ENCODE data around the gene EXOG. TPM values are rescaled to one million over a fixed set of nuclear protein-coding genes. Genes with fewer than 3 reads are reported as not detected.
A peak's percentile ranks its signal among the peaks of the same experiment; 100 is the strongest.

Gene EXOG
- 10 to 100 TPM; 20.9 to 21.3 TPM for total RNA-seq
- total RNA-seq, result 21.7 to 28.6 reads per million in 2 donors

- peak within 1 kb of the TSS; percentile 96 for H3K4me3 Mint-ChIP-seq
- no peaks in the 10 kb centered on the region for H3K27me3 Mint-ChIP-seq
- peaks cover 14% of the 10 kb centered on the region for H3K4me1 Mint-ChIP-seq
- peak; percentile 93 to 95 (median 94) for DNase-seq
- peak within 1 kb of the TSS; percentile 91 for H3K27ac Mint-ChIP-seq
- H3K36me3 Mint-ChIP-seq (ENCODE audit: low read depth), result no peaks in the 10 kb centered on the region
- peak; percentile 96 for ATAC-seq
- no peaks in the 10 kb centered on the region for H3K9me3 ChIP-seq (ENCODE audit: control insufficient read depth, low read length, poor library complexity, severe bottlenecking)
Measured at GRCh38 chr3:38496131-38496910, at the start of gene EXOG. EXOG (plus strand) TSS chr3:38496340; CDS start chr3:38496368, 28 bp downstream.

DNA sequence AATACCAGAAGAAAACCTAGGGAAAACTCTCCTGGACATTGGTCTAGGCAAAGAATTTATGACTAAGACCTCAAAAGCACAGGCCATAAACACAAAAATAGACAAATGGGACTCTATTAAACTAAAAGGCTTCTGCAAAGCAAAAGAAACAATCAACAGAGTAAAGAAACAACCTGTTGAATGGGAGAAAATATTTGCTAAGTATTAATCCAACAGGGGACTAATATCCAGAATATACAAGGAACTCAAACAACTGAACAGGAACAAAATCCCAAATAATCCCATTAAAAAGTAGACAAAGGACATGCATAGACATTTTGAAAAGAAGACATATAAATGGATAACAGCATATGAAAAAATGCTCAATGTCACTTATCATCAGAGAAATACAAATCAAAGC is 49.3 kb upstream of the EXOG start:
- no peaks in the 10 kb centered on the region for H3K36me3 Mint-ChIP-seq (ENCODE audit: low read depth)
- ATAC-seq, result no peak
- no peak overlapping the region for H3K27ac Mint-ChIP-seq
- H3K4me3 Mint-ChIP-seq, result no peak overlapping the region
- no peak for DNase-seq
- peaks cover 9% of the 10 kb centered on the region for H3K27me3 Mint-ChIP-seq
- no peaks in the 10 kb centered on the region for H3K9me3 ChIP-seq (ENCODE audit: control insufficient read depth, low read length, poor library complexity, severe bottlenecking)
- H3K4me1 Mint-ChIP-seq, result peaks cover 2% of the 10 kb centered on the region

GRCh38 chr3:38450853-38451252 is 45.3 kb upstream of the EXOG start:
- ATAC-seq (no peak), DNase-seq (no peak)
- peaks cover 9% of the 10 kb centered on the region for H3K27me3 Mint-ChIP-seq
- no peaks in the 10 kb centered on the region for H3K9me3 ChIP-seq (ENCODE audit: control insufficient read depth, low read length, poor library complexity, severe bottlenecking)
- H3K4me1 Mint-ChIP-seq, result peaks cover 9% of the 10 kb centered on the region
- no peak overlapping the region for H3K4me3 Mint-ChIP-seq
- peaks cover 2% of the 10 kb centered on the region for H3K36me3 Mint-ChIP-seq (ENCODE audit: low read depth)
- no peak overlapping the region for H3K27ac Mint-ChIP-seq

GRCh38 chr3:38453075-38453912 is 42.8 kb upstream of the EXOG start, which contains the start of gene ACVR2B:
ACVR2B (plus strand) TSS chr3:38453890; CDS start chr3:38454323, 433 bp downstream.
- peaks cover 9% of the 10 kb centered on the region for H3K4me1 Mint-ChIP-seq
- H3K9me3 ChIP-seq (ENCODE audit: control insufficient read depth, low read length, poor library complexity, severe bottlenecking), result no peaks in the 10 kb centered on the region
- peak within 1 kb of the TSS; percentile 98 for H3K4me3 Mint-ChIP-seq
- peaks cover 2% of the 10 kb centered on the region for H3K36me3 Mint-ChIP-seq (ENCODE audit: low read depth)
- H3K27me3 Mint-ChIP-seq, result no peaks in the 10 kb centered on the region
- peak; percentile 64 for ATAC-seq
- H3K27ac Mint-ChIP-seq, result no peak within 1 kb of the TSS
- peak; percentile 35 to 61 (median 51) for DNase-seq

DNA sequence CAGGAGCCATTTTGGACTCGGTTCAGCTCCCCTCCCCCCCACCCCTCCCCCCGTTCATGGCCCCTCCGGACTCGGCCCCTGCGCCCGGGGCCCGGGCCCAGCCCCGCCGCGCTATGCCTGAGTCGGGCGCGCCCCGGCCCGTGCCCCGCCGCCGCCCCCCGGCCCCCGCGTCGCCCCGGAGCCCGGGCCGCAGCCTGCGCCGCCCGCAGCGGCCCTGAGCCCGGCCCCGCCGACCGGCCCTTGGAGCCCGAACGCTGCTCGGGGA is 42.3 kb upstream of the EXOG start:
- peak overlapping the region; percentile 98 for H3K4me3 Mint-ChIP-seq
- no peaks in the 10 kb centered on the region for H3K27me3 Mint-ChIP-seq
- DNase-seq (no peak), ATAC-seq (no peak)
- H3K4me1 Mint-ChIP-seq, result peaks cover 9% of the 10 kb centered on the region
- H3K27ac Mint-ChIP-seq, result no peak overlapping the region
- peaks cover 2% of the 10 kb centered on the region for H3K36me3 Mint-ChIP-seq (ENCODE audit: low read depth)
- no peaks in the 10 kb centered on the region for H3K9me3 ChIP-seq (ENCODE audit: control insufficient read depth, low read length, poor library complexity, severe bottlenecking)

DNA sequence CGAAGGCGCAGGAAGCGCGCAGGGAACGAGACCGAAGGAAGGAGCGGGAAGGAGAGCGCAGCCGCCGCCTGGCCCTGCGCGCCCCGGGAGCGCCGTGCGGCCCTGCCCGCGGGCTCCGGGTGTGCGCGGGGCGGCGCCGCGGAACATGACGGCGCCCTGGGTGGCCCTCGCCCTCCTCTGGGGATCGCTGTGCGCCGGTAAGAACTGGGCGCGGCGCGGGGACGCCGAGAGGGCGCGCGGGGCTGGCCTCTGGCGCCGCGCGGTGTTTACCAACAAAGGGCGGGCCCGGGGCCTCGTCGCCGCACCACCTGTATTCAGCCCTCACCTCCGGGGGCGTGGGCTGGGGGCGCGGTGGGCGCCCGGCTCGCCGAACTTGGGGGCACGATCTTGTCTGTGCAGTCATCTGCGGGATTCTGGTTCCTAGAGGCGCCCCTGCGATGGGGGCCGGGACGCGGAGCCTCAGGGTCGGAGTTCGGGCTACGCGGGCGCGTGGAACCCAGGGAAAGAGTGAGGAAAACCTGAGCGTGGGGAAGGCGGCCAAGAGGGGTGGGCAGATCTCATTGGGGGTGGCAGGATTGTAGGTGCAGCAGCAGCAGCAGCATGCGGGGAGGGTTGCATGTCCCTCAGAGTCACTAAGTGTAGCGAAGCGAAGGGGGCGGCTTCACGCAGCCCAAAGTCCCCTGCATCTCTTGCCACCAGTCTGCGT is 41.8 kb upstream of the EXOG start:
- DNase-seq (peak; percentile 14 to 32 (median 26)), ATAC-seq (peak; percentile 81)
- H3K4me1 Mint-ChIP-seq, result peaks cover 9% of the 10 kb centered on the region
- no peak overlapping the region for H3K27ac Mint-ChIP-seq
- no peaks in the 10 kb centered on the region for H3K27me3 Mint-ChIP-seq
- H3K36me3 Mint-ChIP-seq (ENCODE audit: low read depth), result peaks cover 2% of the 10 kb centered on the region
- H3K9me3 ChIP-seq (ENCODE audit: control insufficient read depth, low read length, poor library complexity, severe bottlenecking), result no peaks in the 10 kb centered on the region
- peak overlapping the region; percentile 98 for H3K4me3 Mint-ChIP-seq

DNA sequence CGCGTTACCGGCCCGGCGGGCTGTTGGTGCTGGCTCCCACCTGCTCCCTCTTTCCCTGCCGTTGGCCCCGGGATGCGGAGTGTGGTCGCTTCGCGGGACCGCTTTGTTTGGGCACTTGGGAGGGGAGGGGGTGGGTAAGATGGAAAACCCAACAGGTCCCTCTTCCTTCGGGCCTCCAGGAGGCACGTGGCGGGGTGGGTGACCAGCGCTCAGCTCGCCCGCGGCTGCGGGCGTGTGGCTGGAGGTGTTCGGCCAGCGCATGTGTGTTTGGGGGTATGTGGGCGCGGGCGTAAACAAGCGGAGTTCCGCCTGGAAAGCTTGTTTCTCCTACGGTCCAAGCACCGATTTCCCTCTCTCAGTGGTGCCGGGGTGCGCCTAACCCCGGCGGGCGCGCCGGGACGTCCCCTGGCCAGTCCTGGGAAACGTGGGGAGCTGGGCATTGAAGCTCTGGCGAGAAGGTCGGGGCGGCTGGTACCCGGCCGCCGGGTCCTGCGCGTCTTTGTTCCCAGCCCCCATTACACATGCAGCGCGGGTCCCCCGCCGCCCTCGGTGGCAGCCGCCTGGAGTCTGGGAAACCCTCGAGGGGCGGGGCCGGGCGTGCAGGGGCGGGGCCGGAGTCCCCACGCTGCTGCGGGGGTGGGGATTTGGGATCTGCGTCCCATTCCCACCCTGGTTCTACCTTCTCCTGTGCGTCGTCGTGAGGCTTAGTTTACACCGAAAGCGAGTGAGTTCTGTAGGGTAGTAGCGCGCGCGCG is 41.1 kb upstream of the EXOG start:
- Mint-ChIP-seq H3K27me3 (no peaks in the 10 kb centered on the region), H3K4me3 (peak overlapping the region; percentile 98), H3K36me3 (ENCODE audit: low read depth) (peaks cover 2% of the 10 kb centered on the region), H3K27ac (no peak overlapping the region), H3K4me1 (peaks cover 9% of the 10 kb centered on the region)
- peak in 2 of 3 donors; percentile 29 to 33 for DNase-seq
- ATAC-seq, result peak; percentile 6
- H3K9me3 ChIP-seq (ENCODE audit: control insufficient read depth, low read length, poor library complexity, severe bottlenecking), result no peaks in the 10 kb centered on the region

DNA sequence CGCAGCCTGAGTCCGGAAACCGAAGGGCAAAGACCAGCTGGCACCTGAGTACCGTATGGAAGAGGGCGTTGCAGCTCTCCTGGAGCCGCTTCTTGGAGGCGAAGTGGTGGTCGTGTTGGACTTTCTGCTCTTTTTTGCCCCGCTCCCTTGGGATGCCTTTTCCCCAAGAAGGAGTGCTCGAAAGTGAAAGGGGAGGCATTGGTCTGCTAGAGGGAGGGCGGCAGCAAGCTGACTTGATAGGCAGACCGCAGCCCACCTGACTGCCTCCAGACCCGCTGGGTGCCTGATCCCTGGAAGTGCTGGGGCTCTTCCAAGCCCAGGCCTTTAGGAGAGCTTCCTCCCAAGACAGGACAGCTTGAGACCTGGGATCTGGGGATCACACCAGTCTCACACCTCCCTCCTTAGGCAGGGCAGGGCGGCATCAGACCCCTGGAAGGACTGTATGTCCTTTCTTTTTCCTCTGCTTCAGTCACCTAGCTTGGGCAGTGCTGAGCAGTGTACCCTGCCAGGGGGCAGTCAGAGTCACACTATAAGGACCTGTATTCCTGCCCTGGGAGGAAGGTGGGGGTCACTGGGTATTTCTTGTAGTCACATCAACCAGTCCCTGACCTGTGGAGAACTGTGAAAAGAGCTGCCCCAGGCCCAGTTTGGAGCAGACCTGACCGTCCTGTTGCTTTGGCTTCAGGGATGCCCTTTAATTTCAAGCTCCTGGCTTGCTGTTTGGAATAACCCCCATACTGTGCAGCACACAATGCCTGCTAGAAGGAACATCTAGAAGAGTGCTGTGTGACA is 40.3 kb upstream of the EXOG start:
- Mint-ChIP-seq H3K27ac (no peak overlapping the region), H3K4me3 (peak overlapping the region; percentile 98), H3K4me1 (peaks cover 12% of the 10 kb centered on the region), H3K27me3 (no peaks in the 10 kb centered on the region), H3K36me3 (ENCODE audit: low read depth) (peaks cover 2% of the 10 kb centered on the region)
- H3K9me3 ChIP-seq (ENCODE audit: control insufficient read depth, low read length, poor library complexity, severe bottlenecking), result no peaks in the 10 kb centered on the region
- DNase-seq, result no peak
- peak; percentile 25 for ATAC-seq

DNA sequence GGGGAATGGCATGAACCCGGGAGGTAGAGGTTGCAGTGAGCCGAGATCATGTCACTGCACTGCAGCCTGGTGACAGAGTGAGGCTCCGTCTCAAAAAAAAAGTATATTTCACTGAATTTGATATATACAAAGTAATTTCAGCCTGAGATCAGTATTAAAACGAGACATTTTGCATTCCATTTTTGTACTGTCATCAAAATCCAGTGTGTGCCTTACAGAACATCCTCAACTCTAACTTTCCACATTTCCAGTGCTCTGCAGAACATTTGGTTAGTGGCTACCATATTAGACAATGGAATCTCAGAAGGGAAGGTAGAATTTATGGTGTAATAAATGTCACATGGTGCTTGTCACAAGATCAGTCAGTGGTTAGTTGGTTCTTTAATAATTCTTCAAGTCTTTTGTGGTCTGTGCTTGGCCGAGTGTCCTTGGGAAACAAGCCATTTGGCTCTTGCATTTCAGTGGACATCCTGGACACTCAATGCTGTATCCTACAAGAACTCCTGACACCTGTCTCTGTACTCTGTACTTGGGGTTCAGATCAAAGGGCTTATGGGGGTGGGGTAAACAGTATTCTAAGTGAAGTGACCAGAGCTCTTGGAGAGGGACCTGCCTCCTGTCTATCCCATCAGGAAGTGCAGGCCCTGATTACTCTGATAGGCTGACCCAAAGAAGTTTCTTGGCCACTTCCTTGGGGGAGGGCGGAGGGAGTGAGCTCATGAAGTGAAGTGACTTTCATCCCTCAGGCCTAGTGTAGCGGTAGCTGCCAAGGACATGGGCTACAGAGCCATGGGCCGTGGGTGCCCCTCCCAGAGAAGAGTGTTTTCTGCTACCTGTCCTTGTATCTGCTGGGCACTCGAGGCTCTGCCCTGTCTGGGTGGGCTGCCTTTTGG is 38.8 kb upstream of the EXOG start:
- DNase-seq (no peak), ATAC-seq (no peak)
- Mint-ChIP-seq H3K36me3 (ENCODE audit: low read depth) (peaks cover 2% of the 10 kb centered on the region), H3K27me3 (no peaks in the 10 kb centered on the region), H3K27ac (no peak overlapping the region), H3K4me3 (peak overlapping the region; percentile 31), H3K4me1 (peaks cover 14% of the 10 kb centered on the region)
- no peaks in the 10 kb centered on the region for H3K9me3 ChIP-seq (ENCODE audit: control insufficient read depth, low read length, poor library complexity, severe bottlenecking)

DNA sequence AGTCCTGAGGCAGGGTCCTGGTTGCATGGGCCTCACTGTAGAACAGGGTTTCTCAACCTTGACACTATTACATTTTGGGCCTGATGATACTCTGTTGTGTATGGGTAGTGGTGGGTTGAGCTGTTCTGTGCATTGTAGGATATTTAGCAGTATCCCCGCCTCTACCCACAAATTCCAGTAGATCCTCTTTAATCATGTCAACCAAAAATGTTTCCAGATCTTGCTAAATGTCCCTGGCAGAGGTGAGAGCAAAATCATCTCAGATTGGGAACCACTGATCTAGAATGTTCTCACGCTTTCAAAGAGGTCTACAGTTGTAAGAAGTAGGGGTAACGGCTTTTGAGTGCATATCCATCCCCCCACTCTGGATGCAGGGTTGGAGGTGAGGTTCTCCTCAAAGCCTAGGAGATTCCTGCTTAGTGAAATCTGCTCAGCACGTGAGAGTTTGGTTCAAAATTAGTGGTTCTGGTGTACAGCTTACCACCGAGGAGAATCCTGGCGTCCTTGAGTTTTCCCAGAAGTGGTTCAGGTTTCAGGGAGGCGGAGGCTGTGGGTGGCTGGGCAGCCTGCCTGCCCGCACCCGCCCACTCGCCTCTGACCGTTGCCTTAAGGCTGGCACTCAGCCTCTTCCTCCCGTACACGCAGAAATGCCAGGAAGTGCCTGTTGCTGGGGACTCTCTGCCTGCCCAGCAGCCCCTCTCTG is 37.2 kb upstream of the EXOG start:
- Mint-ChIP-seq H3K4me3 (no peak overlapping the region), H3K36me3 (ENCODE audit: low read depth) (peaks cover 2% of the 10 kb centered on the region), H3K4me1 (peaks cover 11% of the 10 kb centered on the region), H3K27me3 (no peaks in the 10 kb centered on the region), H3K27ac (no peak overlapping the region)
- ATAC-seq (no peak), DNase-seq (no peak)
- no peaks in the 10 kb centered on the region for H3K9me3 ChIP-seq (ENCODE audit: control insufficient read depth, low read length, poor library complexity, severe bottlenecking)

DNA sequence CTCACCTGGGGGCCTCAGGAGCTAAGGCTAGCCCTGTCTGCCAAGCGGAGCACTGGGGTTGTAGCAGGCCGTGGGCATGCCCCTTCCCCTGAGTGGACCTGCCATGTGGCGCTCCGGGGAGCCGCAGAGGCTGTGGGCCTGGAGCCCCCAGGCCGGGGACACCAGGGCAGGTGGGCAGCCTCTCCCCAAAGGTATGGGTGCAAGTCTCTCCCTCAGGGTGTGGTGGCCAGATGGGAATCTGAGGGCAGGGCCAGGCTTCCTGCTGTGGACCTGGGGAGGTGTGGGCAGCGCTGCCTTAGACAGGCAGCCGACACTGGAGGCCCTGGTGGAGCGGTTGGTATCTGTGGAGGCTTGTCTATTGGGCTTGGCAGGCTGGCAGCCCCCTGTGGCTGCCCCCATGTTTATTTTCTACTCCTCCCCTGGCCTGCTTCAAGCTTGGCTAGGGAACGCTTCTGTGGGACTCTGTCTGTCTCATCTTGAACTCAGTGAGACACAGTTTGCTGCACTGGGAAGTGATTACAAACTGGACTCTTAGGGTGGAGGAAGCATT is 36.6 kb upstream of the EXOG start:
- no peak overlapping the region for H3K4me3 Mint-ChIP-seq
- no peaks in the 10 kb centered on the region for H3K36me3 Mint-ChIP-seq (ENCODE audit: low read depth)
- no peak overlapping the region for H3K27ac Mint-ChIP-seq
- no peaks in the 10 kb centered on the region for H3K9me3 ChIP-seq (ENCODE audit: control insufficient read depth, low read length, poor library complexity, severe bottlenecking)
- ATAC-seq (no peak), DNase-seq (no peak)
- no peaks in the 10 kb centered on the region for H3K27me3 Mint-ChIP-seq
- H3K4me1 Mint-ChIP-seq, result peaks cover 9% of the 10 kb centered on the region

All from T-helper 17 cell (primary cell).